Mesendoderm (in vitro differentiated cells): ENCODE data around the gene SLC9A8.
A peak's percentile ranks its signal among the peaks of the same experiment; 100 is the strongest.

Source experiments
- DNase-seq: peaks from one replicate; pipeline ENCODE4 v3.0.0; 2013
- H2AK5ac ChIP-seq: 2 replicates; pipeline ENCODE4 v1.6.1; 2013; ENCODE audit warnings: low read length, inconsistent platforms
- H2BK120ac ChIP-seq: 2 replicates; pipeline ENCODE4 v1.6.1; 2013; ENCODE audit warnings: low read depth, mild to moderate bottlenecking, low read length, moderate library complexity, mixed read lengths
- H2BK15ac ChIP-seq: replicated peaks from 2 replicates; pipeline ENCODE4 v1.6.1; 2013; ENCODE audit warnings: low read depth, mild to moderate bottlenecking, moderate library complexity
- H2BK5ac ChIP-seq: 2 replicates; pipeline ENCODE4 v1.6.1; 2013; ENCODE audit warnings: low read length, inconsistent platforms
- H3K18ac ChIP-seq: 2 replicates; pipeline ENCODE4 v1.6.1; 2013; ENCODE audit warnings: mild to moderate bottlenecking, low read length, mixed read lengths
- H3K23ac ChIP-seq: one replicate; pipeline ENCODE4 v1.6.1; 2013; ENCODE audit warnings: low read length
- H3K27ac ChIP-seq: 2 replicates; pipeline ENCODE4 v1.5.1; 2013; ENCODE audit warnings: low read depth, mild to moderate bottlenecking, inconsistent platforms, low read length, moderate library complexity
- H3K27me3 ChIP-seq: 2 replicates; pipeline ENCODE4 v1.6.1; 2013; ENCODE audit warnings: low read length, control low read depth, mild to moderate bottlenecking, inconsistent platforms; ENCODE audit not compliant: insufficient read depth, poor library complexity
- H3K36me3 ChIP-seq: 2 replicates; pipeline ENCODE4 v1.6.1; 2013; ENCODE audit warnings: low read length, inconsistent platforms; ENCODE audit not compliant: control insufficient read depth, insufficient read depth
- H3K4ac ChIP-seq: one replicate; pipeline ENCODE4 v1.6.1; 2013; ENCODE audit warnings: low read depth, mild to moderate bottlenecking, low read length, moderate library complexity
- H3K4me1 ChIP-seq: 2 replicates; pipeline ENCODE4 v1.6.1; 2013; ENCODE audit warnings: low read depth, low read length, inconsistent platforms; ENCODE audit not compliant: control insufficient read depth
- H3K4me2 ChIP-seq: 2 replicates; pipeline ENCODE4 v1.6.1; 2013; ENCODE audit warnings: low read length
- H3K4me3 ChIP-seq: 2 replicates; pipeline ENCODE4 v1.5.1; 2013; ENCODE audit warnings: mild to moderate bottlenecking, low read length
- H3K56ac ChIP-seq: one replicate; pipeline ENCODE4 v1.6.1; 2013; ENCODE audit warnings: low read length
- H3K79me1 ChIP-seq: 2 replicates; pipeline ENCODE4 v1.6.1; 2013; ENCODE audit warnings: low read length, inconsistent platforms
- H3K79me2 ChIP-seq: 2 replicates; pipeline ENCODE4 v1.6.1; 2013; ENCODE audit warnings: mild to moderate bottlenecking, low read length; ENCODE audit not compliant: control insufficient read depth, insufficient read depth
- H3K9ac ChIP-seq: 2 replicates; pipeline ENCODE4 v1.6.1; 2013; ENCODE audit warnings: low read length, inconsistent platforms
- H4K5ac ChIP-seq: one replicate; pipeline ENCODE4 v1.6.1; 2013; ENCODE audit warnings: low read length
- H4K8ac ChIP-seq: one replicate; pipeline ENCODE4 v1.6.1; 2013; ENCODE audit warnings: low read depth, mild to moderate bottlenecking, control low read depth, low read length, moderate library complexity
- WGBS: extraction: QIAGEN DNeasy Blood & Tissue Kit; methylation state at CpG from one replicate; pipeline ENCODE4 v1.1.7; 2013; ENCODE audit warnings: low lambda C conversion rate, missing lambda C conversion rate; ENCODE audit not compliant: insufficient coverage; ENCODE audit errors: extremely low coverage; 5-methylcytosine and 5-hydroxymethylcytosine counted together

Gene SLC9A8

DNA sequence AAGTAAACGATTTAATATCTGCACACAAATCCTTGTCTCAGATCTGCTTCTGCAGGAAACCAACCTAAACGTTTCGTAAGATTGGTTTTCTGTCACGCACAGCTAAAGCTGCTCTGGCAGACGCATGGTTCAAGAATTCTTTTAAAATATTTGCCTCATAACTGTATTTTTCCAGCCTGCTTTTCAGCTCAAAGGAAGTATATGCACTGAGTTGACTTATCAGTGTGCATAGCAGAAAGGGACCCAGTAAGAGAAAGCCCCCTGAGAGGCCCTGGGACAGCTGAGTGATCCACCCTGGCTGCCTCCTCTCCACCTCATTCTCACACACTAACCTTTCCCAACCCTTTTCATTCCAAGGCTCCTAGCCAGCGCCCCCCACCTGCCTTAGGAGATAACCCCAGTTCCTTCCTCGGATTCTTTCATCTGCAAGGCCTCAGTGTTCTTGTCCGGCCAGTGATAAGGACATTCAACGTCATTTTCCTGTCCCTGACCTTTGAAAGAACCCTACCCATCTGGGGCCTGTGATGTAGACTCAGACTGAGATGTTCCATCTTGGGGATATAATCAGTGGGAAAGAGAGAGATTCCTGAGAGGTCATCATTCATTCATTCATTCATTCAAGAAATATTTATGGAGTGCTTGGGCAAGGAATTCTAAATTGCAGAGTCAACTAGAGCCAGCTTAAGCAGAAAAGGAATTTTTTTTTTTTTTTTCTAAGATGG lies 22.4 kb upstream of the SLC9A8 start:
- no peak overlapping the region for H4K8ac ChIP-seq
- H3K9ac ChIP-seq, result no peak overlapping the region
- peak; percentile 20 for DNase-seq
- no peak overlapping the region for H4K5ac ChIP-seq
- no peak overlapping the region for H2BK5ac ChIP-seq
- no peak overlapping the region for H3K18ac ChIP-seq
- no peaks in the 10 kb centered on the region for H3K79me2 ChIP-seq
- no peak overlapping the region for H3K4me3 ChIP-seq
- no peak overlapping the region for H3K4me2 ChIP-seq
- H3K23ac ChIP-seq, result no peak overlapping the region
- no CpG with 5 or more reads among the region's 9 CpGs for WGBS
- no peaks in the 10 kb centered on the region for H3K36me3 ChIP-seq
- H3K4me1 ChIP-seq, result no peaks in the 10 kb centered on the region
- no peak overlapping the region for H2BK120ac ChIP-seq
- H3K56ac ChIP-seq, result no peak overlapping the region
- H3K79me1 ChIP-seq, result no peaks in the 10 kb centered on the region
- no peak overlapping the region for H3K27ac ChIP-seq
- no peak overlapping the region for H2AK5ac ChIP-seq
- no peak overlapping the region for H2BK15ac ChIP-seq
- no peaks in the 10 kb centered on the region for H3K27me3 ChIP-seq
- no peak overlapping the region for H3K4ac ChIP-seq

- no CpG with 5 or more reads among the region's 2 CpGs for WGBS
- H3K36me3 ChIP-seq, result no peaks in the 10 kb centered on the region
- H3K4me1 ChIP-seq, result no peaks in the 10 kb centered on the region
- DNase-seq, result no peak
- H3K79me2 ChIP-seq, result no peaks in the 10 kb centered on the region
- no peak overlapping the region for H2BK120ac ChIP-seq
- no peak overlapping the region for H2AK5ac ChIP-seq
- no peak overlapping the region for H3K27ac ChIP-seq
- H3K27me3 ChIP-seq, result no peaks in the 10 kb centered on the region
- no peak overlapping the region for H3K18ac ChIP-seq
- no peak overlapping the region for H3K4ac ChIP-seq
- H3K79me1 ChIP-seq, result no peaks in the 10 kb centered on the region
- no peak overlapping the region for H3K4me2 ChIP-seq
- H4K8ac ChIP-seq, result no peak overlapping the region
- H3K9ac ChIP-seq, result no peak overlapping the region
- H2BK5ac ChIP-seq, result no peak overlapping the region
- no peak overlapping the region for H2BK15ac ChIP-seq
- H3K23ac ChIP-seq, result no peak overlapping the region
- no peak overlapping the region for H3K4me3 ChIP-seq
- H3K56ac ChIP-seq, result no peak overlapping the region
- no peak overlapping the region for H4K5ac ChIP-seq
Observed at GRCh38 chr20:49791165-49791564, 21.5 kb upstream of the SLC9A8 start.

DNA sequence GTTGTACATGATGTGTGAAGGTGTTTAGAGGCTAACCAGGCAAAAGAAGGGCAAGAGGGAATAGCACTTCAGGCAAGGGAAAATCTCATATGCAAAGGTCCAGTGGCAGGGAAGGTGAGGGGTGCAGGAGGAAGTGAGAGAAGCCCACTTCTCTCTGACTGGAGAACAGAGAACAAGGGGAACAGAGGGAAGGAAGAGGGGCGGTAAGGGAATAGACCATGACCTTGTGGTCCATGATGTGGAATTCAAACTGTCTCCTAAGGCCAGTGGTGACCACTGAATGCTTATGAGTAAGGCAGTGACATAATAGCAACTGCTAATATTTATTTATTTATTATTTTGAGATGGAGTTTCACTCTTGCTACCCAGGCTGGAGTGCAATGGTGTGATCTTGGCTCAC lies 20.6 kb upstream of the SLC9A8 start:
- Histone ChIP-seq H3K56ac (no peak overlapping the region), H2BK15ac (no peak overlapping the region), H3K4me2 (no peak overlapping the region), H3K9ac (no peak overlapping the region), H3K23ac (no peak overlapping the region), H3K4me1 (no peaks in the 10 kb centered on the region), H3K36me3 (no peaks in the 10 kb centered on the region), H3K27ac (no peak overlapping the region), H3K18ac (no peak overlapping the region), H3K27me3 (no peaks in the 10 kb centered on the region), H2BK120ac (no peak overlapping the region), H4K8ac (no peak overlapping the region), H3K79me2 (no peaks in the 10 kb centered on the region), H3K4ac (no peak overlapping the region), H4K5ac (no peak overlapping the region), H2BK5ac (no peak overlapping the region), H2AK5ac (no peak overlapping the region), H3K4me3 (no peak overlapping the region), H3K79me1 (no peaks in the 10 kb centered on the region)
- DNase-seq, result no peak
- no CpG with 5 or more reads among the region's 1 CpG for WGBS

- Histone ChIP-seq H2BK5ac (no peak overlapping the region), H2BK15ac (no peak overlapping the region), H4K5ac (no peak overlapping the region), H3K79me2 (no peaks in the 10 kb centered on the region), H3K56ac (no peak overlapping the region), H3K4me1 (no peaks in the 10 kb centered on the region), H3K9ac (no peak overlapping the region), H3K23ac (no peak overlapping the region), H3K27me3 (no peaks in the 10 kb centered on the region), H3K79me1 (no peaks in the 10 kb centered on the region), H3K18ac (no peak overlapping the region), H3K4ac (no peak overlapping the region), H4K8ac (no peak overlapping the region), H2AK5ac (no peak overlapping the region), H3K4me2 (no peak overlapping the region), H3K36me3 (no peaks in the 10 kb centered on the region), H2BK120ac (no peak overlapping the region), H3K27ac (no peak overlapping the region), H3K4me3 (no peak overlapping the region)
- DNase-seq, result no peak
- WGBS, result no CpG with 5 or more reads among the region's 3 CpGs
Observed at GRCh38 chr20:49792611-49793010, 20.0 kb upstream of the SLC9A8 start.

GRCh38 chr20:49794336-49795134 lies 18.1 kb upstream of the SLC9A8 start:
- Histone ChIP-seq H3K36me3 (no peaks in the 10 kb centered on the region), H4K8ac (no peak overlapping the region), H2AK5ac (no peak overlapping the region), H3K23ac (no peak overlapping the region), H3K79me1 (no peaks in the 10 kb centered on the region), H3K27ac (no peak overlapping the region), H2BK15ac (no peak overlapping the region), H3K4me1 (no peaks in the 10 kb centered on the region), H2BK5ac (no peak overlapping the region), H3K18ac (no peak overlapping the region), H3K4ac (no peak overlapping the region), H3K4me2 (no peak overlapping the region), H2BK120ac (no peak overlapping the region), H3K9ac (no peak overlapping the region), H3K4me3 (no peak overlapping the region), H3K56ac (no peak overlapping the region), H3K27me3 (no peaks in the 10 kb centered on the region), H3K79me2 (no peaks in the 10 kb centered on the region), H4K5ac (no peak overlapping the region)
- peak; percentile 25 for DNase-seq
- WGBS, result no CpG with 5 or more reads among the region's 10 CpGs
